Liver (tissue), 3 donors: ENCODE measurements around the gene BSN.

ENCODE experiments used
- MAX ChIP-seq: IDR thresholded peaks from 2 replicates; pipeline ENCODE4 v1.6.1; 2016; ENCODE audit warnings: antibody characterized with exemption
- RAD21 ChIP-seq, 2 donors: IDR thresholded peaks; 2 replicates each; pipeline ENCODE4 v1.6.1; 2016; ENCODE audit warnings: antibody characterized with exemption in 2 of 2, mild to moderate bottlenecking in 2 of 2
- SP1 ChIP-seq: IDR thresholded peaks from 2 replicates; pipeline ENCODE4 v1.6.1; 2018; ENCODE audit warnings: antibody characterized with exemption, mild to moderate bottlenecking
- TAF1 ChIP-seq: conservative IDR thresholded peaks from 2 replicates; pipeline ENCODE4 v1.6.1; 2016; ENCODE audit warnings: antibody characterized with exemption, mild to moderate bottlenecking
- TF ChIP-seq, protein P1 (sequence below): fragments of 150-350 bp; IDR thresholded peaks from 2 replicates; pipeline ENCODE4 v1.5.1; 2017; ENCODE audit warnings: improper control_type of control experiment, low read depth, low read length; ENCODE audit not compliant: missing input control
- donor health status: healthy.
- donor health status: healthy.

DNA sequence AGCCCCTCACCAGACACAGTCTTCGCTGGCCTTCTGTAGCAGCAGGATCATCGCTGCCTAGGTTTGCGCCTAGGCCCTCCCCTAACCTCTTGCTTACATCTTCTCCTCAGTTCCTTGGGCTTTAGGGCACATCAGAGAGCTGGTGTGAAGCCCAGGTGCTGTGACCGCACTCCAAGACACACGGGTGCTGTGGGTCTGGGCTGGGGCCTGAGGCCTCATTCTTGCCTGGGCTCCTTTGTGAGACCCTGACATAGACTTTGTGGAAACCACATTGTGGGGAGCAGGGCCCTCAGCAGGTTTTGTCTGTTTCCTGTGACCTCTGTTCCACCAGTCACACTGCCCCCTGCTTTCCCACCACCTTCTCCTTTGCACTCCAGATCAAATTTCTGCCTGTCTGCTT lies 157.2 kb downstream of the BSN start:
- TF ChIP-seq, protein P1, sequence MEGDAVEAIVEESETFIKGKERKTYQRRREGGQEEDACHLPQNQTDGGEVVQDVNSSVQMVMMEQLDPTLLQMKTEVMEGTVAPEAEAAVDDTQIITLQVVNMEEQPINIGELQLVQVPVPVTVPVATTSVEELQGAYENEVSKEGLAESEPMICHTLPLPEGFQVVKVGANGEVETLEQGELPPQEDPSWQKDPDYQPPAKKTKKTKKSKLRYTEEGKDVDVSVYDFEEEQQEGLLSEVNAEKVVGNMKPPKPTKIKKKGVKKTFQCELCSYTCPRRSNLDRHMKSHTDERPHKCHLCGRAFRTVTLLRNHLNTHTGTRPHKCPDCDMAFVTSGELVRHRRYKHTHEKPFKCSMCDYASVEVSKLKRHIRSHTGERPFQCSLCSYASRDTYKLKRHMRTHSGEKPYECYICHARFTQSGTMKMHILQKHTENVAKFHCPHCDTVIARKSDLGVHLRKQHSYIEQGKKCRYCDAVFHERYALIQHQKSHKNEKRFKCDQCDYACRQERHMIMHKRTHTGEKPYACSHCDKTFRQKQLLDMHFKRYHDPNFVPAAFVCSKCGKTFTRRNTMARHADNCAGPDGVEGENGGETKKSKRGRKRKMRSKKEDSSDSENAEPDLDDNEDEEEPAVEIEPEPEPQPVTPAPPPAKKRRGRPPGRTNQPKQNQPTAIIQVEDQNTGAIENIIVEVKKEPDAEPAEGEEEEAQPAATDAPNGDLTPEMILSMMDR: no peak
- TF ChIP-seq RAD21 (IDR thresholded peaks at IDR 0.05): no peak
- no peak for TF ChIP-seq SP1
- TF ChIP-seq MAX: no peak
- no peak for TF ChIP-seq TAF1
